Common myeloid progenitor, CD34-positive (primary cell): Measurements from ENCODE around the gene ISYNA1.
"Not testable (repeated sequence)": the region's sequence is repeated elsewhere in the genome, so short reads cannot be mapped to it uniquely, and the experiment has no call there.

ENCODE experiments used
- CTCF ChIA-PET: fragments of 350-600 bp; sonication (Branson Sonifier 250); formaldehyde crosslinking; loops from one replicate; lab custom pipeline; 2021; ENCODE audit warnings: antibody characterized with exemption; lab: Charles Lee
- POLR2A ChIA-PET: fragments of 350-600 bp; sonication (Branson Sonifier 250); formaldehyde crosslinking; loops from one replicate; lab custom pipeline; 2021; ENCODE audit warnings: antibody characterized with exemption; lab: Charles Lee
- DNase-seq, 3 donors: peaks; one replicate each; pipeline versions ENCODE4 v3.0.0 to v3.0.0-alpha.2; 2013
- H3K27ac ChIP-seq, 2 experiments: 1 replicate in 1 of 2; 2 replicates in 1 of 2; pipeline ENCODE4 v1.7.0; 2013; ENCODE audit warnings: inconsistent platforms in 2 of 2, low read length in 2 of 2, mild to moderate bottlenecking in 2 of 2, low read depth in 1 of 2, moderate library complexity in 1 of 2; ENCODE audit not compliant: severe bottlenecking in 2 of 2, insufficient read depth in 1 of 2, poor library complexity in 1 of 2
- H3K27me3 ChIP-seq, 5 experiments: replicated peaks in 2 of 5; 1 replicate in 3 of 5; 2 replicates in 2 of 5; pipeline versions ENCODE4 v1.6.1 to v1.7.0; 2013; ENCODE audit warnings: low read length in 4 of 5, mild to moderate bottlenecking in 2 of 5, moderate library complexity in 2 of 5, inconsistent platforms in 1 of 5; ENCODE audit not compliant: insufficient read depth in 5 of 5, control insufficient read depth in 4 of 5
- H3K36me3 ChIP-seq, 4 experiments: 1 replicate in 2 of 4; 2 replicates in 2 of 4; pipeline versions ENCODE4 v1.6.1 to v1.7.0; 2013; ENCODE audit warnings: low read length in 3 of 4, control low read depth in 1 of 4, mild to moderate bottlenecking in 1 of 4; ENCODE audit not compliant: control insufficient read depth in 4 of 4, insufficient read depth in 4 of 4
- H3K4me1 ChIP-seq, 4 experiments: 1 replicate in 3 of 4; 2 replicates in 1 of 4; pipeline versions ENCODE4 v1.6.1 to v1.7.1; 2013; ENCODE audit warnings: low read length in 3 of 4, mild to moderate bottlenecking in 3 of 4, control low read depth in 1 of 4, inconsistent platforms in 1 of 4, moderate library complexity in 1 of 4; ENCODE audit not compliant: control insufficient read depth in 4 of 4, insufficient read depth in 4 of 4; ENCODE audit errors: control extremely low read depth in 1 of 4
- H3K4me3 ChIP-seq, 7 experiments: 1 replicate in 4 of 7; 2 replicates in 3 of 7; pipeline versions ENCODE4 v1.5.1 to v1.7.0; 2013; ENCODE audit warnings: mild to moderate bottlenecking in 7 of 7, low read length in 6 of 7, moderate library complexity in 6 of 7, inconsistent platforms in 2 of 7, low read depth in 2 of 7, control low read depth in 1 of 7; ENCODE audit not compliant: insufficient read depth in 4 of 7, control insufficient read depth in 1 of 7; ENCODE audit errors: extremely low read depth in 1 of 7
- H3K9me3 ChIP-seq, 5 experiments: 1 replicate in 4 of 5; 2 replicates in 1 of 5; pipeline versions ENCODE4 v1.6.1 to v1.7.1; 2013; ENCODE audit warnings: low read length in 4 of 5, mild to moderate bottlenecking in 2 of 5, inconsistent platforms in 1 of 5, low read depth in 1 of 5, moderate library complexity in 1 of 5; ENCODE audit not compliant: control insufficient read depth in 4 of 5, insufficient read depth in 2 of 5; ENCODE audit errors: control extremely low read depth in 1 of 5
- WGBS: methylation state at CpG from one replicate; pipeline ENCODE4 v1.1.5; 2013; ENCODE audit not compliant: insufficient coverage; 5-methylcytosine and 5-hydroxymethylcytosine counted together

The ISYNA1 gene

DNA sequence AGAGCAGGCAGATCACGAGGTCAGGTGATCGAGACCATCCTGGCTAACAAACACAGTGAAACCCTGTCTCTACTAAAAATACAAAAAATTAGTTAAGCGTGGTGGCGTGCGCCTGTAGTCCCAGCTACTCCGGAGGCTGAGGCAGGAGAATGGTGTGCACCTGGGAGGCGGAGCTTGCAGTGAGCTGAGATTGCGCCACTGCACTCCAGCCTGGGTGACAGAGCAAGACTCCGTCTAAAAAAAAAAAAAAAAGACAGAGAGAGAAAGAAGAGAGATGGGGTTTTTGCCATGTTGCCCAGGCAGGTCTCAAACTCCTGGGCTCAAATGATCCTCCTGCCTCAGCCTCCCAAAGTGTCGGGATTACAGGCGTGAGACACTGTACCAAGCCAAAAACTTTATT lies 32.2 kb downstream of the ISYNA1 start:
- H3K4me1 ChIP-seq, result peaks cover 5 to 35% (median 23%) of the 10 kb centered on the region in 4 experiments
- DNase-seq, H3K36me3 ChIP-seq, H3K27ac ChIP-seq, POLR2A ChIA-PET, H3K9me3 ChIP-seq, H3K27me3 ChIP-seq, H3K4me3 ChIP-seq: not testable (repeated sequence)
- CTCF ChIA-PET, result interaction anchor here (1.0 to 8.9 kb wide), 3 partner anchors 9 to 22 kb away, joined by 3 to 101 read pairs (median 4); no protein-coding TSS in a partner anchor
- WGBS, result 91% methylated on average over 8 of the region's 11 CpGs

DNA sequence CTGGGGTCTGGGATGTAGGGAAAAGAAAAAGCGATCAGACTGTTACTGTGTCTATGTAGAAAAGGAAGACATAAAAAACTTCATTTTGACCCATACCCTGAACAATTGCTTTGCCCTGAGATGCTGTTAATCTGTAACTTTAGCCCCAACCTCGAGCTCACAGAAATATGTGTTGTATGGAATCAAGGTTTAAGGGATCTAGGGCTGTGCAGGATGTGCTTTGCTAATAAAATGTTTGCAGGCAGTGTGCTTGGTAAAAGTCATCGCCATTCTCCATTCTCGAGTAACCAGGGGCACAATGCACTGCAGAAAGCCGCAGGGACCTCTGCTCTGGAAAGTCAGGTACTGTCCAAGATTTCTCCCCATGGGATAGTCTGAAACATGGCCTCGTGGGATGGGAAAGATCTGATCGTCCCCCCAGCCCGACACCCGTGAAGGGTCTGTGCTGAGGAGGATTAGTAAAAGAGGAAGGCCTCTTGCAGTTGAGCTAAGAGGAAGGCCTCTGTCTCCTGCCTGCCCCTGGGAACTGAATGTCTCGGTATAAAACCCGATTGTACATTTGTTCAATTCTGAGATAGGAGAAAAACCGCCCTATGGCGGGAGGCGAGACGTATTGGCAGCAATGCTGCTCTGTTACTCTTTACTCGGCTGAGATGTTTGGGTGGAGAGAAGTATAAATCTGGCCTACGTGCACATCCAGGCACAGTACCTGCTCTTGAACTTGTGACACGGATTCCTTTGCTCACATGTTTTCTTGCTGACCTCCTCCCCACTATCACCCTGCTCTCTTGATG lies 35.3 kb downstream of the ISYNA1 start:
- not testable (repeated sequence) for H3K9me3 ChIP-seq, H3K27me3 ChIP-seq, H3K36me3 ChIP-seq
- H3K4me3 ChIP-seq, result peak overlapping the region in 1 of 7 experiments; percentile 33
- POLR2A ChIA-PET, result interaction anchor here (1.2 kb wide), 1 partner anchor 14 kb away, joined by 5 read pairs; no protein-coding TSS in a partner anchor
- 43% methylated on average over 10 of the region's 18 CpGs for WGBS
- peaks cover 5 to 44% (median 35%) of the 10 kb centered on the region in 4 experiments for H3K4me1 ChIP-seq
- H3K27ac ChIP-seq, result peak overlapping the region in 1 of 2 experiments; percentile 79
- CTCF ChIA-PET, result interaction anchor here (0.6 to 8.9 kb wide), 12 partner anchors 8 to 59 kb away, joined by 3 to 101 read pairs (median 4); partner anchors contain the start of gene GDF15
- peak in 1 of 3 donors; percentile 20 for DNase-seq

DNA sequence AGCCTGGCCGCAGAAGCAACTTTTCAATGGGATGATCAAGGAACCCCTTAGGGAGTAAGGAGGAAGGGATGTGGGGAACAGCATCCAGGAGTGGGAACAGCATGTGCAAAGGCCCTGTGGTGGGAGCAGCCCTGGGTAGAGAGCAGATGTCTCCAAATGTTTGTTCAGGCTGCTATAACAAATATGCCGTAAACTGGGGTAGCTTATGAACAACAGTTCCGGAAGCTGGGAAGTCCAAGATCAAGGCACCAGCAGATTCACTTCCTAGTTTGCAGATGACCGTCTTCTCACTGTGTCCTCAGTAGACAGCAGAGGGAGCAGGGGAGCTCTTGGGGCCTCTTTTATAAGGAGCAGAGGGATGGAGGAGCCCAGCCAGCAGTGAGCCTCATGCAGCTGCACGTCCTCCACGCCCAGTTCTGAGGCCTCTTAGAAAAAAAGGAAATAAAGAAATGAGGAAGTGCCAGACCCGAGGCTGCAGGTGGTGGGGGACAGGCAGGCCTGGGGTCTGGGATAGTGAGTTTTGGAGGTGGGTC lies 36.3 kb downstream of the ISYNA1 start:
- Histone ChIP-seq H3K27me3 (no peaks in the 10 kb centered on the region), H3K9me3 (no peaks in the 10 kb centered on the region), H3K4me1 (peaks cover 5 to 54% (median 44%) of the 10 kb centered on the region in 4 experiments), H3K4me3 (peak overlapping the region in 1 of 7 experiments; percentile 19), H3K27ac (peak overlapping the region in 1 of 2 experiments; percentile 79), H3K36me3 (no peaks in the 10 kb centered on the region)
- POLR2A ChIA-PET, result interaction anchor here (0.6 to 1.2 kb wide), 3 partner anchors 9 to 15 kb away, joined by 3 to 5 read pairs (median 4); no protein-coding TSS in a partner anchor
- DNase-seq, result peak; percentile 93 to 95 (median 94)
- 18% methylated on average over 7 of the region's 7 CpGs for WGBS
- CTCF ChIA-PET, result interaction anchor here (0.6 to 8.9 kb wide), 13 partner anchors 9 to 58 kb away, joined by 3 to 101 read pairs (median 3); partner anchors contain the start of gene GDF15

DNA sequence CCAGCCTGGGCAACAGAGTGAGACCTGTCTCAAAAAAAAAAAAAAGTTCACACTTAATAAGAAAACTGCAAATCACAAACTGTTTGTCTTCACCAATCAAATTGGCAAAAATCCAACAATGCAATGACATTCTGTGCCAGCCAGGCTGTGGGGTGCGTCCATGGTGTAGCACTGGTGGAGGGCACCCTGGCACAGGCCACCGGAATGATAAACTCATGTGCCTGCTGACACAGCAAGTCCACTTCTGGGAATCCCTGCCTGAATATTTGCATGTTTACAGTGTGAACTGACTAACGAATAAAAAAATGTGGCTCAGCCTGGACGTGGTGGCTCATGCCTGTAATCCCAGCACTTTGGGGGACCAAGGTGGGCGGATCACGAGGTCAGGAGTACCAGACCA lies 38.9 kb downstream of the ISYNA1 start:
- ChIA-PET POLR2A (interaction anchor here (0.6 to 1.3 kb wide), 2 partner anchors 117 to 200 kb away, joined by 4 read pairs; partner anchors contain the start of gene JUND), CTCF (interaction anchor here (0.7 to 8.9 kb wide), 6 partner anchors 8 to 50 kb away, joined by 3 to 101 read pairs (median 6); no protein-coding TSS in a partner anchor)
- Histone ChIP-seq H3K36me3 (no peaks in the 10 kb centered on the region), H3K4me3 (peak overlapping the region in 1 of 7 experiments; percentile 36), H3K27me3 (no peaks in the 10 kb centered on the region), H3K9me3 (no peaks in the 10 kb centered on the region), H3K27ac (no peak overlapping the region), H3K4me1 (peaks cover 5 to 57% (median 46%) of the 10 kb centered on the region in 4 experiments)
- DNase-seq, result peak in 2 of 3 donors; percentile 47 to 52
- 55% methylated on average over 6 of the region's 6 CpGs for WGBS

DNA sequence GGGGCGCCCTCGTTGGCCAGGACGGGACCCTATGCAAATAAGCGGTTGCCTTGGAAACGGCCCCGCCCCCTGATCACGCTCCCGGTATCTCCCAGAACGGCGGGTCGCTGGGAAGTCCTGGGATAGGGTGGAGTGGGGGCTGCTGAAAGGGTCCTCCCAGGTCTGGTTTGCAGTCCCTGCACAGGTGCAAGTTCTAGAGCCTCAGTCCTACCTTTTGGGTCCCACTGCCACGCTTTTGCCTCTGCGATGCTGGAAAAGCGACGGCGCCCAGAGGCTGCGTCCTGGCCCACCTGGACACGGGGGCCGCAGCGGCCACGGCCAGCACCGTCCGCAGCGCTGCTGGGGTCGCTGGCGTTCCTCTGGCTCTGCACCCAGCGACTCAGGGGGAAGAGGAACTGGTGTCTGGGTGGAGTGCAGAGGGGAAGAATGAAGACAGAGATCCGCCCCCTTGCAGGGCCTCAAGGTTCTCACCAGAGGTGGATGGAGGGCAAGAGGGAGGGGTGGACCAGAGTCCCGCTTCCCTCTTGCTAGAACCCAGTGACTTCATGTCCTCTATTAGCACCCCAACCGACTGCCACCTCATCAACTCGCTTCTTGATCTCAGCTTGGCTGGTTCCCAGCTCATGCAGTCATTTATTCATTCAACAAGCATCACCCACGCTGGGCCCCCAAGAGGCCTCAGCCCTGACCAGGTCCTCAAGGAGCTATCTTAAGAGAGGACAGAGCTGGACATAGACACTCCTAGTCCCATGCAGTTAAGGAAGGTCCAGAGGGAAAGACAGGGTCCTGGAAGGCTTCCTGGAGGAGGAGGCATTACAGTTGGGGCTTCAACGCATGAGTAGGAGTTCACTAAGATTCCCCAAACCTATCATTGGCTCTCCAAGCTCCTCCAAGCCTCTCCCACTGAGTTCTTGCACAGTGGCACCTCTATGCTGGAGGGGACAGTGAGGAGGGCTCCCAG lies 40.4 kb downstream of the ISYNA1 start, which contains the start of gene LRRC25:
Gene LRRC25, minus strand, starts transcription at position 381 of the 961 bp plus-strand sequence. CDS start 659 bp downstream, outside the sequence.
- ChIA-PET CTCF (interaction anchor here (0.8 to 2.3 kb wide), 7 partner anchors 9 to 47 kb away, joined by 3 to 16 read pairs (median 4); no protein-coding TSS in a partner anchor), POLR2A (interaction anchor here (1.3 kb wide), 1 partner anchor 116 kb away, joined by 4 read pairs; the partner anchor contains the start of gene JUND)
- WGBS, result 6% methylated on average over 27 of the region's 33 CpGs
- Histone ChIP-seq H3K4me1 (peaks cover 4 to 62% (median 52%) of the 10 kb centered on the region in 4 experiments), H3K27ac (no peak within 1 kb of the TSS), H3K36me3 (no peaks in the 10 kb centered on the region), H3K9me3 (no peaks in the 10 kb centered on the region), H3K27me3 (no peaks in the 10 kb centered on the region), H3K4me3 (peak within 1 kb of the TSS in 6 of 7 experiments; percentile 32 to 74 (median 54))
- DNase-seq, result peak; percentile 75 to 91 (median 90)
